H1 (cell line): Measurements from ENCODE around the gene COL28A1. TPM values are rescaled to one million over a fixed set of nuclear protein-coding genes. Genes with fewer than 3 reads are reported as not detected.

ENCODE experiments used
- CTCF ChIA-PET: fragments of 300-600 bp; sonication (Branson Sonifier 250); formaldehyde crosslinking; loops from one replicate; lab custom pipeline; 2021; ENCODE audit not compliant: partially characterized antibody; lab: Charles Lee
- POLR2A ChIA-PET: fragments of 300-600 bp; sonication (Branson Sonifier 250); formaldehyde crosslinking; loops from one replicate; lab custom pipeline; 2021; ENCODE audit warnings: inconsistent platforms; ENCODE audit not compliant: partially characterized antibody; lab: Charles Lee
- DNase-seq, 2 experiments: peaks; one replicate each; pipeline versions ENCODE4 v3.0.0 to v3.0.0-alpha.2; 2010 to 2022; ENCODE audit warnings: low spot score in 2 of 2, low read depth in 1 of 2, mixed read lengths in 1 of 2
- FAIRE-seq: peaks from 2 replicates; lab custom pipeline; 2011; peaks lifted over from hg19 to GRCh38; lab: Jason Lieb, UNC
- H2AFZ ChIP-seq: 2 replicates; pipeline ENCODE4 v1.8.1; 2012; ENCODE audit warnings: low read length, inconsistent platforms
- H2AK5ac ChIP-seq: 2 replicates; pipeline ENCODE4 v1.6.1; 2013; ENCODE audit warnings: low read depth, low read length
- H2BK120ac ChIP-seq: replicated peaks from 2 replicates; pipeline ENCODE3; 2013; ENCODE audit warnings: low read depth, low read length, inconsistent platforms
- H2BK12ac ChIP-seq: 2 replicates; pipeline ENCODE4 v1.6.1; 2013; ENCODE audit warnings: low read depth, low read length
- H2BK15ac ChIP-seq: 2 replicates; pipeline ENCODE4 v1.6.1; 2013; ENCODE audit warnings: low read length
- H2BK20ac ChIP-seq: 2 replicates; pipeline ENCODE4 v1.6.1; 2013; ENCODE audit warnings: low read length
- H2BK5ac ChIP-seq: 2 replicates; pipeline ENCODE4 v1.6.1; 2013; ENCODE audit warnings: low read depth, low read length
- H3K14ac ChIP-seq: 2 replicates; pipeline ENCODE4 v1.6.1; 2013; ENCODE audit warnings: inconsistent platforms; ENCODE audit not compliant: insufficient read length
- H3K18ac ChIP-seq: 2 replicates; pipeline ENCODE4 v1.6.1; 2013; ENCODE audit warnings: low read length; ENCODE audit errors: extremely low read depth
- H3K23ac ChIP-seq: 2 replicates; pipeline ENCODE4 v1.6.1; 2013; ENCODE audit warnings: inconsistent platforms; ENCODE audit not compliant: insufficient read length
- H3K23me2 ChIP-seq: 2 replicates; pipeline ENCODE4 v1.6.1; 2013; ENCODE audit warnings: low read depth, low read length
- H3K27ac ChIP-seq: 2 replicates; pipeline ENCODE4 v1.6.1; 2011; ENCODE audit warnings: low read depth, low read length, inconsistent platforms
- H3K27me3 ChIP-seq, 4 experiments: replicated peaks in 1 of 4; 1 replicate in 1 of 4; 2 replicates in 3 of 4; pipeline versions ENCODE4 v1.6.1 to v1.8.1; 2011 to 2013; ENCODE audit warnings: low read length in 3 of 4, mild to moderate bottlenecking in 3 of 4, inconsistent platforms in 2 of 4, mixed read lengths in 2 of 4, moderate library complexity in 1 of 4; ENCODE audit not compliant: control insufficient read depth in 3 of 4, insufficient read depth in 3 of 4; ENCODE audit errors: extremely low read depth in 1 of 4
- H3K36me3 ChIP-seq, 4 experiments: 2 replicates each; pipeline versions ENCODE4 v1.6.1 to v1.8.1; 2011 to 2013; ENCODE audit warnings: mild to moderate bottlenecking in 4 of 4, low read length in 3 of 4, moderate library complexity in 2 of 4, control low read depth in 1 of 4, inconsistent platforms in 1 of 4; ENCODE audit not compliant: insufficient read depth in 4 of 4, control insufficient read depth in 2 of 4
- H3K4ac ChIP-seq: replicated peaks from 2 replicates; pipeline ENCODE3; 2013; ENCODE audit warnings: low read length, low read depth, mixed read lengths, inconsistent platforms; ENCODE audit not compliant: insufficient read length
- H3K4me1 ChIP-seq, 4 experiments: replicated peaks in 1 of 4; 1 replicate in 1 of 4; 2 replicates in 3 of 4; pipeline versions ENCODE4 v1.6.1 to v1.8.1; 2011 to 2013; ENCODE audit warnings: low read length in 3 of 4, inconsistent platforms in 2 of 4, mixed read lengths in 1 of 4; ENCODE audit not compliant: insufficient read depth in 4 of 4, control insufficient read depth in 3 of 4
- H3K4me2 ChIP-seq, 2 experiments: 2 replicates each; pipeline versions ENCODE4 v1.6.1 to v1.8.1; 2011 to 2013; ENCODE audit warnings: low read depth in 2 of 2, low read length in 2 of 2, control low read depth in 1 of 2, inconsistent platforms in 1 of 2, mild to moderate bottlenecking in 1 of 2; ENCODE audit not compliant: insufficient read depth in 1 of 2
- H3K4me3 ChIP-seq, 4 experiments: fragments of 200-600, 300-600 bp in 1 of 4; sonication (generic), shearing (Covaris generic), sonication (Bioruptor Twin) in 1 of 4; 2 replicates each; pipeline versions ENCODE4 v1.5.1 to v1.8.1; 2011 to 2016; ENCODE audit warnings: low read length in 4 of 4, low read depth in 3 of 4, control low read depth in 2 of 4, inconsistent platforms in 2 of 4, mild to moderate bottlenecking in 2 of 4, mixed read lengths in 1 of 4, moderate library complexity in 1 of 4; ENCODE audit not compliant: insufficient read depth in 2 of 4; ENCODE audit errors: extremely low read depth in 1 of 4
- H3K56ac ChIP-seq: replicated peaks from 2 replicates; pipeline ENCODE3; 2013; ENCODE audit warnings: low read depth, mild to moderate bottlenecking, mixed read lengths, low read length, inconsistent platforms; ENCODE audit not compliant: insufficient read length
- H3K79me1 ChIP-seq: 2 replicates; pipeline ENCODE4 v1.6.1; 2013; ENCODE audit warnings: low read depth, low read length, control low read depth
- H3K79me2 ChIP-seq, 2 experiments: 2 replicates each; pipeline versions ENCODE4 v1.6.1 to v1.8.1; 2012 to 2013; ENCODE audit warnings: low read length in 2 of 2, mild to moderate bottlenecking in 2 of 2, inconsistent platforms in 1 of 2; ENCODE audit not compliant: insufficient read depth in 2 of 2, control insufficient read depth in 1 of 2
- H3K9ac ChIP-seq, 4 experiments: replicated peaks in 1 of 4; 1 replicate in 1 of 4; 2 replicates in 3 of 4; pipeline versions ENCODE4 v1.6.1 to v1.8.1; 2011 to 2013; ENCODE audit warnings: low read depth in 3 of 4, low read length in 3 of 4, control low read depth in 2 of 4, mild to moderate bottlenecking in 2 of 4, moderate library complexity in 2 of 4, inconsistent platforms in 1 of 4; ENCODE audit errors: extremely low read depth in 1 of 4
- H3K9me3 ChIP-seq, 2 experiments: 2 replicates each; pipeline versions ENCODE4 v1.6.1 to v1.8.1; 2012 to 2013; ENCODE audit warnings: mild to moderate bottlenecking in 2 of 2, moderate library complexity in 2 of 2, control low read depth in 1 of 2, inconsistent platforms in 1 of 2, low read depth in 1 of 2, low read length in 1 of 2, mixed read lengths in 1 of 2; ENCODE audit not compliant: insufficient read depth in 2 of 2
- H4K20me1 ChIP-seq, 2 experiments: replicated peaks in 1 of 2; 2 replicates each; pipeline versions ENCODE3 to v1.8.1; 2011 to 2013; ENCODE audit warnings: inconsistent platforms in 2 of 2, low read length in 2 of 2, mild to moderate bottlenecking in 1 of 2; ENCODE audit not compliant: insufficient read depth in 2 of 2, control insufficient read depth in 1 of 2
- H4K5ac ChIP-seq: 2 replicates; pipeline ENCODE4 v1.6.1; 2013; ENCODE audit warnings: low read length, low read depth, mixed read lengths, inconsistent platforms; ENCODE audit not compliant: insufficient read length
- H4K8ac ChIP-seq: 2 replicates; pipeline ENCODE4 v1.8.0; 2013; ENCODE audit warnings: mild to moderate bottlenecking, moderate library complexity, low read length, inconsistent platforms; ENCODE audit not compliant: insufficient read depth; ENCODE audit errors: extremely low read depth
- H4K91ac ChIP-seq: replicated peaks from 2 replicates; pipeline ENCODE3; 2013; ENCODE audit warnings: low read length, mixed read lengths, inconsistent platforms; ENCODE audit not compliant: insufficient read length
- CBX8 ChIP-seq: fragments of 300-800, 300-1000 bp; sonication (generic); IDR thresholded peaks from 2 replicates; pipeline ENCODE4 v1.7.1; 2016; ENCODE audit warnings: low read depth, low read length, borderline replicate concordance
- RFX5 ChIP-seq: IDR thresholded peaks from 2 replicates; pipeline ENCODE4 v1.6.1; 2011; ENCODE audit warnings: low read depth, low read length, improper control_type of control experiment, borderline replicate concordance
- TAF1 ChIP-seq: IDR thresholded peaks from 2 replicates; pipeline ENCODE4 v1.6.1; 2011; ENCODE audit warnings: mild to moderate bottlenecking, low read depth, low read length
- WGBS, 2 experiments: shearing (Covaris generic) in 1 of 2; methylation state at CpG; one replicate each; pipeline versions ENCODE4 v1.1.6 to v1.1.7; 2013 to 2015; ENCODE audit warnings: low lambda C conversion rate in 2 of 2, mixed read lengths in 2 of 2, inconsistent platforms in 1 of 2, low coverage in 1 of 2, missing lambda C conversion rate in 1 of 2; ENCODE audit not compliant: insufficient replicate concordance in 2 of 2, insufficient coverage in 1 of 2, insufficient read length in 1 of 2; ENCODE audit errors: extremely low coverage in 1 of 2, missing lambda C conversion rate in 1 of 2; 5-methylcytosine and 5-hydroxymethylcytosine counted together
- polyA plus RNA-seq, 7 experiments: library from polyadenylated mRNA; depleted of rRNA in 3 of 7; stranded (reverse) in 5 of 7; unstranded in 2 of 7; fragments of >200 nt in 5 of 7; fragments of 200-250 nt in 2 of 7; gene quantifications; 1 replicate in 5 of 7; 2 replicates in 1 of 7; 4 replicates in 1 of 7; pipeline versions ENCODE4 v1.2.1 to v1.2.3, GENCODE V29; 2011 to 2013; ENCODE audit warnings: missing spikeins in 2 of 7, mixed read lengths in 2 of 7
- total RNA-seq: library from RNA; stranded (reverse); fragmentation: NEBNext Ultra II Directional; extraction: Animal tissue kit (Norgen Biotek cat#: 25700); gene quantifications from 2 replicates; pipeline ENCODE4 v1.2.1, GENCODE V29; 2021

COL28A1 gene
- total and polyA plus RNA-seq, 2 of the 8 experiments (the other 6 are each of a cell fraction or from before 2014, with no cell fraction given): 0.22 to 0.38 TPM

- 0 out of 2 replicates have a peak overlapping the region, but pooled peaks have one; percentile 47 for H3K27ac ChIP-seq
- no peak overlapping the region for H3K56ac ChIP-seq
- peaks cover 3 to 7% of the 10 kb centered on the region in 2 experiments for H3K9me3 ChIP-seq
- DNase-seq: peak in 1 of 2 experiments; percentile 58
- no peak overlapping the region for H2BK15ac ChIP-seq
- peak overlapping the region; percentile 68 for H4K5ac ChIP-seq
- WGBS, 2 experiments: 83% methylated on average over 26 of the region's 26 CpGs; no CpG with 5 or more reads in 1 of the 2 experiments
- H3K23ac ChIP-seq: no peak overlapping the region
- no peak overlapping the region for H3K14ac ChIP-seq
- peaks cover 2% of the 10 kb centered on the region; the same call in 1 of the 2 replicates for H3K23me2 ChIP-seq
- no peak overlapping the region for H3K4ac ChIP-seq
- POLR2A ChIA-PET: interaction anchor here (0.6 to 3.1 kb wide), 4 partner anchors 12 to 725 kb away, joined by 3 to 12 read pairs (median 3); no protein-coding TSS in a partner anchor
- H3K36me3 ChIP-seq: peaks cover 0 to 11% (median 2%) of the 10 kb centered on the region in 4 experiments; a peak in 2 of 8 replicates
- no peak for TF ChIP-seq CBX8
- no peak for TF ChIP-seq RFX5
- 0 out of 2 replicates have a peak, but pooled peaks have one; percentile 27 for TF ChIP-seq TAF1
- TF ChIP-seq, all 59 proteins: peak for 1
- Histone ChIP-seq H3K4me3 (peak overlapping the region; percentile 75 to 98 (median 84)), H3K4me1 (peaks cover 5 to 11% (median 6%) of the 10 kb centered on the region in 4 experiments; a peak in 6 of 7 replicates), H2BK120ac (no peak overlapping the region), H2BK12ac (0 out of 2 replicates have a peak overlapping the region, but pooled peaks have one; percentile 71), H2AK5ac (no peak overlapping the region), H3K79me2 (peaks cover 16 to 38% of the 10 kb centered on the region in 2 experiments), H2BK5ac (no peak overlapping the region), H3K4me2 (peak overlapping the region; percentile 63 to 89), H4K91ac (no peak overlapping the region), H3K9ac (peak overlapping the region in 3 of 4 experiments; percentile 12 to 88 (median 29); a peak in 3 of 7 replicates), H4K20me1 (peaks cover 0 to 2% of the 10 kb centered on the region in 2 experiments), H2AFZ (peak overlapping the region; percentile 96), H4K8ac (no peak overlapping the region), H3K79me1 (no peaks in the 10 kb centered on the region), H3K18ac (peak overlapping the region; percentile 15), H2BK20ac (no peak overlapping the region), H3K27me3 (no peaks in the 10 kb centered on the region)
- FAIRE-seq: no peak
- CTCF ChIA-PET: no interaction called here
Measured at GRCh38 chr7:7565746-7566650, 30.3 kb upstream of the COL28A1 start.
